GM18868 (cell line): ENCODE results near the gene ABR.
"Not testable (repeated sequence)": the region's sequence is repeated elsewhere in the genome, so short reads cannot be mapped to it uniquely, and the experiment has no call there.

Experiments used
- ATAC-seq: cut with Tn5 transposase; IDR thresholded peaks from one replicate; pipeline ENCODE4 v1.9.1; 2021; ENCODE audit warnings: mild to moderate bottlenecking, moderate library complexity; ENCODE audit not compliant: unreplicated experiment

ABR gene

DNA sequence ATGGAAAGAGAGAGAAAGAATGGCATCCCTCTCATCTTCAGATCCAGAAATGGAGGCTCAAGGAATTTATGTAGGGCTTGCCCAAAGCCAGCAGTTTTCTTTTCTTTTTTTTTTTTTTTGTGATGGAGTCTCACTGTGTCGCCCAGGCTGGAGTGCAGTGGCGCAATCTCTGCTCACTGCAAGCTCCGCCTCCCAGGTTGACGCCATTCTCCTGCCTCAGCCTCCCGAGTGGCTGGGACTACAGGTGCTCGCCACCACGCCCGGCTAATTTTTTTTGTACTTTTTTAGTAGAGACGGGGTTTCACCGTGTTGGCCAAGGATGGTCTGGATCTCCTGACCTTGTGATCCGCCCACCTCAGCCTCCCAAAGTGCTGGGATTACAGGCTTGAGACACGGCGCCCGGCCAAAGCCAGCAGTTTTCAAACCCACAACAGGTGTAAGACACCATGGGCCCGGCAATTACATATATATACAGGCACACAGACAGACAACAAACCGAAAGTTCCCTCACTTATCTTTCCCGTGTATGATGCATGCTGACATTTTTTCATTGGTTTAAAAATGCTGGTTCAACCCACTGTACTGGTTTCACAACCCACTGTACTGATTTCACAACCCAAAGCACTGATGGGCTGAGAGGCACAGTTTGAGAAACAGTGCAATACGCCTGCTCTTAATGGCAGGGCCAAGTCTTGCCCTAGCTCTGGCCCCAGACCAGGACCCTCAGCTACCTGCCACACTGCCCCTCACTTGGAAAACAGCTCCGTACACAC lies 81.6 kb downstream of the ABR start:
- ATAC-seq, result not testable (repeated sequence)

DNA sequence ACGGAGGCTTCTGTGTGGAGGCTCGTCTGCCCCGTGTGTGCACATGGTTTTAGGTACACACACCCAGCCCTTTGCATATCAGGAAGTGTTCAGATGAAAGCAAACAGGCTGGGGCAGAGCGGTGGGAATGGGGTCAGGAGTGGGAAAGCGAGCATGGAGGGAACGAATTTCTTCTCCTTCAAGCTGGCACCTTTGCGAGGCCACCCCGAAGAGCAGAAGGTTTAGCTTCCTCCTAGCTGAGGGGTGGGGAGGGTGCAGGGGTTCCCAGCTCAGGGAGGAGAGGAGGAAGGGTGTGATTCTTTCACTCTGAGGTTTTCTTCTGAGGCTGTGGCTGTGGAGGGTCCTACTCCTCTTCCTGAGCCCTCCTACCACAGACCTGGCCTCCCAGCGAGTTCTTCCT lies 83.6 kb downstream of the ABR start:
- ATAC-seq, result no peak

DNA sequence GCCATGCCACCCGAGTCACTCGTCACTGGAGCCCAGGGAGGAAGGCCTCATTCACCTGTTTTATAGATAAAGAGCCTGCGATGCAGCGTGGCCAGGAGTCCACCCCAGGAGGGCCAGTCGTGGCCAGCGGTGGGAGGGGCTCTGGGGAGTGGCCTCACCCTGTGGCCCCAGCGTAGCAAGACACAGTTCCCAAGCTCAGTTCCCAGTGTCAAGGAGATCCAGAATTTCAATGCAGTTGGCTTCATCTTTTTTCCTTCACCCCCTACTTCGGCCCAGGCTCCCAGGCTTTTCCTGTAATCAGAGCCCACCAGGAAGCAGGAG lies 84.0 kb downstream of the ABR start:
- ATAC-seq, result no peak

DNA sequence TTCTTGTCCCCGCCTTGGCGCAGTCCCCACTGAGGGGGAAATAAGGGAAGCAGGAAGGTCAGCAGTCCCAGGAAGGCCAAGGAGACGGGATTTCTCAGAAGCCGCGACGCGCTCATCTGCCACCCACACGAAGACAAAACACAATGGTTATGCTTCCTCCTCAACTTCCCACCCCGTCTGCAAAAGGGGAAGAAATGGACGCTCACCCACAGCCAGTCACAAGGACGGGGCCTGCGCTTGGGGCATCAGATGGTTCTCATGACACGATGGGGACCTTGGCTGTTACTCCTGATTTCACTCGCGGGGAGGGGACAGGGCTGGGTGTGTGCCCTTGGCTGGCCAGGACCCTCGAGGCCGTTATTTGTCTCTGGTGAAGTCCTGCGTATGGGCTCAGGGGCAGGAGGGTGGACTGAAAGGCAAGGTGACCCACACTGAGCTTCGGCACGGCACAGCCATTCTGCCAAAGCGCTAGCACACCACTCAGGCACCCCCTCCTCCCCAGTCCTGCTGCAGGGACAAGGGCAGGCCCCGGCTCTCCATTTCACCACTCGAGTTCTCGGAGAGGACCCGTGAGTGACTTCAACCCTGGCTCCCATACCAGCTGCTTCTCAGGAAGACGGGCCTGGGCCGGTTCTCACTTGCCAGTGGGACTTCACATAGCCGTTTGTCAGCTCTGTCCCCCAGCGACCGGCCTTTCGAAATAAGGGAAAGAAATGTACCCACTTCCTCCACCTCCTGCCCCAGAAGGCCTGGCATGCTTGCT lies 84.5 kb downstream of the ABR start:
- no peak for ATAC-seq

GRCh38 chr17:1094591-1094990 lies 85.2 kb downstream of the ABR start:
- no peak for ATAC-seq

GRCh38 chr17:1091900-1092299 lies 87.9 kb downstream of the ABR start:
- no peak for ATAC-seq

GRCh38 chr17:1091190-1091534 lies 88.6 kb downstream of the ABR start:
- ATAC-seq, result no peak

GRCh38 chr17:1090465-1091189 lies 89.2 kb downstream of the ABR start:
- ATAC-seq, result no peak

GRCh38 chr17:1089915-1090314 lies 89.9 kb downstream of the ABR start:
- no peak for ATAC-seq

DNA sequence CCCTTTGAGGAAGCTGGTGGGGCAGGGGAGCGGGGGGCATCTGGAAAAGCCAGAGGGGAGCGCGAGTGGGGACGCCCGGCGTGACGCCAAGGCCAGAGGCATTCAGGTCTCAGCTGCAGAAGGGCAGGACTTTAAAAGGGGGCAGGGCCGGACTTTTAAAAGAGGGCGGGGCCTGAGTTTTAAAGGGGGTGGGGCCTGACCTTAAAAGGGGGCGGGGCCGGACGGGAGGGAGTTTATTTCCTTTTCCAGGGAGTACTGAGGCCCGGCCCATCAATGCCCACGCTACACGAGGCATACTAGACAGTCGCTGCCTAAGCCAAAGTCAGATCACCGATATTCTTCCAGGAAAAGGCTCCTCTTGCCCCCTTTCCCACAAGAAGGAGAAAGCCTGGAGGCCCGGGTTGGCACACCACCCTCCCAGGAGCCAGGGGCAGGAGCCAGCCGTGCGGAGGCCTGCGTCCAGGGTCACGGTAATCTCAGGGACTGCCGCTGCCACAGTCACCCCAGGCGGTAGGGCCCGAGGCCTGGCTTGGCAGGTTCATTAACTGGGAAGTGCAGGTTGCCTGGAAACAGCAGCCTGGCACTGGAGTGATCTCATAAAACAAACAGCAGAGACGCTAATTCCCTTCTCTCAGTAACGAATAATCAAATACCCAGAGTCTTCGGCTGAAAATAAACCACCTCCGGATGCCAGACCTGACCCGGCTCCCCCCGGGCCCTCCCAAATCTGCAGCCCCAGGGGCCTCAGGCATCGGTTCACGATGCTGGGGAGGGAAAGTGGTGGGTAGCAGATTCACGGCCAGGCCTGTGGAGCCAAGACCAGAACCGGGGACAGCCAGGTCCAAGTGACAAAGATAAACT lies 92.2 kb downstream of the ABR start:
- no peak for ATAC-seq

GRCh38 chr17:1083451-1084187 lies 96.2 kb downstream of the ABR start:
- no peak for ATAC-seq

DNA sequence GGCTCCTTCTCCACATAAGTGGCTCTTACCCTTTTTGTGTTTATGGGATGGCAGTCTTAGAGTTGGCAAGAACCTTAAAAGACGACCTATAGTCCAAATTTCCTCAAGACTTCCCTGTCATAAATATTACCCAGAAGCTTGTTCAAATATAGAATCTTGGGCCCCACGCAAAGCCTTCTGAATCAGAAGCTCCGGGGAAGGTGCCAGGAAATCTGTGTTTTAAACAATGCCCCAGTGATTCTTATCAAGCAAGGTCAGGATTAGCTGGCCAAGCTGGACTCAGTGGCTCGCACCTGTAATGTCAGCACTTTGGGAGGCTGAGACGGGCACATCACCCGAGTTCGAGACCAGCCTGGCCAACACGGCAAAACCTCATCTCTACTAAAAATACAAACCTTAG lies 97.2 kb downstream of the ABR start:
- ATAC-seq, result no peak

GRCh38 chr17:1078831-1079561 lies 100.8 kb downstream of the ABR start:
- ATAC-seq, result no peak

GRCh38 chr17:1077986-1078711 lies 101.6 kb downstream of the ABR start:
- no peak for ATAC-seq

DNA sequence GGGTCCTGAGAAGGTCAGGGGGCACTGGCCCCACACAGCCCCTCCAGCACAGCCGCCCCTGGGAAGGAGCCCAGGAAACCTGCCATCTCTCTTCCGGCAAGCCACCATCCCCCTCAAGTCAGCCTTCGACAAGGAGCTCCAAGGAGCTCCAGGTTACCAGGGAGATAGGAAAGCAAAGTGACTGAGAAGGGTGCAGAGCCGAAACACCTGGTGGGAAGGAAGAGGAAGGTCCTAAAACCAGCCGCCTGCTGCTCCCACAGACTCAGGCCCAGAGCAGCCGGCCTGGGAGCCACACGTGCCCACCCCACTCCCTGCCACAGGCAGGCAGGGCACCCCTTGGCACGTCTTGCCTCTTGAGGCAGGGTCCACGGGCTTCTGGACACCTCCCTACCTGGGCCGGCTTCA lies 102.2 kb downstream of the ABR start:
- ATAC-seq, result no peak

DNA sequence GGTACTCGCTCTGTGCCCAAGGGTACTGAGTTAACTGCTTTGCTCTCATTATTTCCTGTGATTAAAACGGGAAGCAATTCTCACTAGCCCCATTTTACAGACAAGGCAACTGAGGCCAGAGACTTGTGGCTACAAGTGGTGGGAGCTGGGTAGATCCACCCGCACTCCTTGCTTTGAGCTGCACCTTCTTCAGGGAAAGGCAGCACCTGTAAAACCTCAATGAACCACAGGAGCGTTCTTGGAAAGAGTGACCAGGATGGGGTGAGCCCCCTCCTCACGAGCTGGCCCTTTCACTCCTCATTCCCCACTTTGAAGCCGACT lies 102.8 kb downstream of the ABR start:
- ATAC-seq, result no peak

DNA sequence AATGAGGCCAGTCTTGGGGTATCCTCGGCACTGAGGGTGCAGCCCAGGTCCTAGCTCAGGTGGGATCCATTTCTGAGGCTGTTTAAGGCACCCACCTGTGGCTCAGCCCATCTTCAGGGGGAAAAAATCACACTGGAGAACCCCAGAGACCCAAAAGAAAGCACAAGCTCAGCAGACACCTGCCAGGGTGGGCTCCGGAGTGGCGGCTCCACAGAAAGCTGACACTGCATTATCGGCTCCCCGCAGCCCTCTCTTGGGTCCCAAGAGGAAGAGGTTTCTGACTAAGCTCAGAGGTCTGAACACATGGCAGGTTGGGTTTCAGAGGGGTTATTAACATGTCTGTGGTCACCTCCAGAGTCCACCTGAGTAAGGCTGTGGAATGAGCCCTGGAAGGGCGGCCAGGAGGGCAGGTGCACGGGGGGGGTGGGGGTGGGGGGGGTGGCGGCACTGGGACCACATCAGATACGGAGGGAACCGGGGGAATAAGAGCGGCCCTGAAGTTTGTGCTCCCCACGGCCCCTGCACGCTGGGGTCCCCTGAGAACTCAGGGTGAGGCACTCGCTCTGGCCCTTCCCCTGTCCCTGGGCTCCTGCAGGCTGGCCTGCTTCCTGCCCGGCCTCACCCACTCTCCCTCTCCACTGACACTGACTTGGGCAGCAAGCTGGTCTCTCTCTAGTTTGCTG lies 103.3 kb downstream of the ABR start:
- no peak for ATAC-seq

GRCh38 chr17:1074886-1075605 lies 104.7 kb downstream of the ABR start:
- no peak for ATAC-seq
